ENCODE data around the gene ITPRID2. TPM values are rescaled to one million over a fixed set of nuclear protein-coding genes. Genes with fewer than 3 reads are reported as not detected.

Gene ITPRID2
- total RNA-seq, 1 experiment from 2014 or later: 419 TPM

- H3K9me3 ChIP-seq (ENCODE audit: insufficient read depth, low read depth): no peaks in the 10 kb centered on the region; the same call in 1 of the 2 replicates
- no peaks in the 10 kb centered on the region for H4K20me1 ChIP-seq (ENCODE audit: insufficient read depth)
- no peak for TF ChIP-seq CTCF (conservative IDR thresholded peaks at IDR 0.05)
- TF ChIP-seq EZH2 (IDR thresholded peaks at IDR 0.05; ENCODE audit: low read depth): no peak
- CTCF ChIA-PET: no interaction called here
- H3K36me3 ChIP-seq (ENCODE audit: low read depth): no peaks in the 10 kb centered on the region
- POLR2A ChIA-PET (ENCODE audit: unreplicated experiment): interaction anchor here (0.6 kb wide), 1 partner anchor 49 kb away, joined by 6 read pairs; no protein-coding TSS in a partner anchor
- no peak overlapping the region for H3K27ac ChIP-seq
- no peaks in the 10 kb centered on the region for H3K4me1 ChIP-seq (replicated peaks; ENCODE audit: insufficient read depth)
- H3K4me3 ChIP-seq: no peak overlapping the region
- no peaks in the 10 kb centered on the region for H3F3A ChIP-seq (ENCODE audit: insufficient read depth, low read depth)
- no peak overlapping the region for H3K4me2 ChIP-seq
- BruUV-seq (replicated peaks): no TSS peak
- H2AFZ ChIP-seq: peak overlapping the region; percentile 29; the same call in 1 of the 2 replicates
- no peaks in the 10 kb centered on the region for H3K27me3 ChIP-seq (ENCODE audit: insufficient read depth, low read depth)
- intact Hi-C loops (cut with micrococcal nuclease; ENCODE audit: unreplicated experiment): no loop called here
- DNase-seq: no peak
- peaks cover 3% of the 10 kb centered on the region; the same call in 1 of the 2 replicates for H3K9me2 ChIP-seq (ENCODE audit: insufficient read depth)
- H3K79me2 ChIP-seq (ENCODE audit: low read depth): no peaks in the 10 kb centered on the region
Observed at GRCh38 chr2:181972431-181973170, 81.1 kb downstream of the ITPRID2 start.

GRCh38 chr2:181973171-181973783 is 81.7 kb downstream of the ITPRID2 start:
- Histone ChIP-seq H3K27ac (no peak overlapping the region), H4K20me1 (ENCODE audit: insufficient read depth) (no peaks in the 10 kb centered on the region), H2AFZ (no peak overlapping the region), H3K79me2 (ENCODE audit: low read depth) (no peaks in the 10 kb centered on the region), H3K4me1 (replicated peaks; ENCODE audit: insufficient read depth) (no peaks in the 10 kb centered on the region), H3K9me3 (ENCODE audit: insufficient read depth, low read depth) (no peaks in the 10 kb centered on the region; the same call in 1 of the 2 replicates), H3K9me2 (ENCODE audit: insufficient read depth) (peaks cover 3% of the 10 kb centered on the region; the same call in 1 of the 2 replicates), H3K27me3 (ENCODE audit: insufficient read depth, low read depth) (no peaks in the 10 kb centered on the region), H3K4me2 (no peak overlapping the region), H3K4me3 (no peak overlapping the region), H3K36me3 (ENCODE audit: low read depth) (no peaks in the 10 kb centered on the region), H3F3A (ENCODE audit: insufficient read depth, low read depth) (no peaks in the 10 kb centered on the region)
- CTCF ChIA-PET: no interaction called here
- no TSS peak for BruUV-seq (replicated peaks)
- POLR2A ChIA-PET (ENCODE audit: unreplicated experiment): no interaction called here
- DNase-seq: no peak
- TF ChIP-seq CTCF (conservative IDR thresholded peaks at IDR 0.05) (no peak), EZH2 (IDR thresholded peaks at IDR 0.05; ENCODE audit: low read depth) (no peak)
- intact Hi-C loops (cut with micrococcal nuclease; ENCODE audit: unreplicated experiment): no loop called here

- no peaks in the 10 kb centered on the region for H3K27me3 ChIP-seq (ENCODE audit: insufficient read depth, low read depth)
- H4K20me1 ChIP-seq (ENCODE audit: insufficient read depth): no peaks in the 10 kb centered on the region
- H2AFZ ChIP-seq: no peak overlapping the region
- no peak for TF ChIP-seq EZH2 (IDR thresholded peaks at IDR 0.05; ENCODE audit: low read depth)
- no peak for TF ChIP-seq CTCF (conservative IDR thresholded peaks at IDR 0.05)
- DNase-seq: peak in 1 of 2 experiments; percentile 15
- H3K4me2 ChIP-seq: no peak overlapping the region
- no TSS peak for BruUV-seq (replicated peaks)
- H3K9me3 ChIP-seq (ENCODE audit: insufficient read depth, low read depth): no peaks in the 10 kb centered on the region; the same call in 1 of the 2 replicates
- ChIA-PET POLR2A (ENCODE audit: unreplicated experiment) (no interaction called here), CTCF (no interaction called here)
- H3K36me3 ChIP-seq (ENCODE audit: low read depth): no peaks in the 10 kb centered on the region
- H3K27ac ChIP-seq: no peak overlapping the region
- H3F3A ChIP-seq (ENCODE audit: insufficient read depth, low read depth): no peaks in the 10 kb centered on the region
- intact Hi-C loops (cut with micrococcal nuclease; ENCODE audit: unreplicated experiment): no loop called here
- H3K4me3 ChIP-seq: no peak overlapping the region
- peaks cover 3% of the 10 kb centered on the region; the same call in 1 of the 2 replicates for H3K9me2 ChIP-seq (ENCODE audit: insufficient read depth)
- H3K79me2 ChIP-seq (ENCODE audit: low read depth): no peaks in the 10 kb centered on the region
- no peaks in the 10 kb centered on the region for H3K4me1 ChIP-seq (replicated peaks; ENCODE audit: insufficient read depth)
Observed at GRCh38 chr2:181977661-181978350, 86.3 kb downstream of the ITPRID2 start.

All from PC-9 (cell line).